Ramos (cell line): ENCODE measurements around the gene RAP1A.
"Not testable (repeated sequence)": the region's sequence is repeated elsewhere in the genome, so short reads cannot be mapped to it uniquely, and the experiment has no call there.

Experiments
- in situ Hi-C: fragments of 300-500 bp; cut with MboI; formaldehyde crosslinking; loops from one replicate; pipeline ENCODE4 v1.14.3; 2022; ENCODE audit warnings: low sequenced_read_pairs; ENCODE audit not compliant: unreplicated experiment

Gene RAP1A

GRCh38 chr1:111622166-111622565 is 2.6 kb downstream of the RAP1A start:
- in situ Hi-C loops = loop anchor here (25.0 kb wide), 1 partner anchor 410 kb away; the partner anchor contains the start of gene DENND2D

GRCh38 chr1:111624382-111624781 is 4.8 kb downstream of the RAP1A start:
- in situ Hi-C loops = loop anchor here (25.0 kb wide), 1 partner anchor 412 kb away; the partner anchor contains the start of gene DENND2D

- in situ Hi-C loops = no loop called here
Measured at GRCh38 chr1:111625276-111625675, 5.7 kb downstream of the RAP1A start.

GRCh38 chr1:111628153-111628552 is 8.6 kb downstream of the RAP1A start:
- in situ Hi-C loops = no loop called here

DNA sequence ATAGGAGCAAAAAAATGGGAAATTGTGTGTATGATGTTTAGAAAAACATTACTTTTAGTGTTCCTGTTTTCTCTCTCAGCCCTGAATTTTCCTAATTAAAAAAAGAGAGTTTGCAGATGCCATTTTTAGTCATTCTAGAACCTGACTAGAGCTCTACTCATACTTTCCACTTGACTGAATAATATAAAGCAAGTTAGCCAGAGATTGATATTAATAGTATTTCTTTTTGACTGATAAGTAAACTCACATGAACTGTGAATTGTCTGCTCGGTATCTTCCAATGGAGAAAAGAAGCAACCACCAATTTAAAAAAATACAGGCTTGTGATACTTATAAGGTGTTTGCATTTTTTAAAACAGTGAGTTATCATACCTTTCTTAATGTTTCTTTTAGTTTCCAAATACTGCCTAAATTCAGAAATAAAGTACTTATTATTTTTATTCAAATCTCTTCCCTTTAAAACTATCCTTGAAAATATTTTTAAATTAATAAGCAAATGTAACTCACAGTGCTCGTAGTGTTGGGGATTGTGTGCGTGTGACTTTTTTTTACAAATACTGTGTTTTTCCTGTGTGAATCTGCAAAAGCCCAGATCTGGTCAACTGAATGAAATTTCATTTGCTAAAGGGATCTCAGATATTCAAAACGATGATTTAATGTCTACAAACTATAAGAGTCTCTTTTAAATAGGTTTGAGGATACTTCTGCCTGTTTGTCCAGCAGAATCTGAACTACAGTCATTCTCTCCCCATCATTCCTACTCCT is 9.8 kb downstream of the RAP1A start:
- in situ Hi-C loops = no loop called here

DNA sequence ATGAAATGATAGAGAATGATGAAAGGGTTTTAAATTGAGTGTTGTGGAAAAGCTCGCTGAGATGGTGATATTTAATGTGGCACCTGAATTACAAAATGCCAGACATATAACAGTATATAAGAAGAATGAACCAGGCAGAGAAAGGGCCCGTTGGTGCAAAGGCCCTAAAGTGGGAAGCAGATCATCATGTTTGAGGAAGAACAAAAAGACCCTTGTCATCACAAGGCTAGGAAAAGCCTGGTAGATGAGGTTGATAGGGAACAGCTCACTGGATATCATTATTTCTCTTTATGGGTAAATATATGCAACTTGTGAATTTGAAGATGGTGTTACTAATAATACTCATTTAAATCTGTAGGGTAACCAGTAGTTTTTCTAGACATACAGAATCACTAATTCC is 11.0 kb downstream of the RAP1A start:
- in situ Hi-C loops = no loop called here

- in situ Hi-C loops = no loop called here
Measured at GRCh38 chr1:111631502-111631901, 11.9 kb downstream of the RAP1A start.

GRCh38 chr1:111632771-111633170 is 13.2 kb downstream of the RAP1A start:
- in situ Hi-C loops = not testable (repeated sequence)

GRCh38 chr1:111633736-111634247 is 14.2 kb downstream of the RAP1A start:
- in situ Hi-C loops = no loop called here

DNA sequence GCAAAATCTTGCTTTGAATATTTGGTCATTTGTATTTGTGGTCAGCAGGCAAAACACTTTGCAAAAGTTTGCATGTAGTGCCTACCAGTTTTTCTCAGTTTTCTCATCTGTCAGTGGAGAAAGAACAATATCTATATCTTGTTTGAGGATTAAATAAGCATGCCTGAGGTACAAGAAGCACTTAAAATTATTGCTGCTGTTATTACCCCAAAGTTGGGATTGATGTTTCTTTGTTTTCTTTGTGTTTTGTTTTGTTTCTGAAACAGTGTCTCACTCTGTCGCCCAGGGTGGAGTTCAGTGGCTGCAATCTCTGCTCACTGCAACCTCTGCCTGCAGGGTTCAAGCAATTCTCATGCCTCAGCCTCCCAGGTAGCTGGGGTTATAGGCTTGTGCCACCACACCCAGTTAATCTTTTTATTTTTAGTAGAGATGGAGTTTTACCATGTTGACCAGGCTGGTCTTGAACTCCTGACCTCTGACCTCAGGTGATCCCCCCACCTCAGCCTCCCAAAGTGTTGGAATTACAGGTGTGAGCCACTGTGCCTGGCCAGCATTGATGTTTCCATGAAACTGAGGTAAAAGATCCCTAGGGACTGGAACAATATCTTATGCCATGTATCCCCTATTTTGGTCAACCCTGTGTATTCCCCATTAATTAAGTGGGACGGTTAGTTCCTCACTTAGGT is 15.9 kb downstream of the RAP1A start:
- in situ Hi-C loops = no loop called here

- in situ Hi-C loops = no loop called here
Measured at GRCh38 chr1:111638320-111638719, 18.7 kb downstream of the RAP1A start.

DNA sequence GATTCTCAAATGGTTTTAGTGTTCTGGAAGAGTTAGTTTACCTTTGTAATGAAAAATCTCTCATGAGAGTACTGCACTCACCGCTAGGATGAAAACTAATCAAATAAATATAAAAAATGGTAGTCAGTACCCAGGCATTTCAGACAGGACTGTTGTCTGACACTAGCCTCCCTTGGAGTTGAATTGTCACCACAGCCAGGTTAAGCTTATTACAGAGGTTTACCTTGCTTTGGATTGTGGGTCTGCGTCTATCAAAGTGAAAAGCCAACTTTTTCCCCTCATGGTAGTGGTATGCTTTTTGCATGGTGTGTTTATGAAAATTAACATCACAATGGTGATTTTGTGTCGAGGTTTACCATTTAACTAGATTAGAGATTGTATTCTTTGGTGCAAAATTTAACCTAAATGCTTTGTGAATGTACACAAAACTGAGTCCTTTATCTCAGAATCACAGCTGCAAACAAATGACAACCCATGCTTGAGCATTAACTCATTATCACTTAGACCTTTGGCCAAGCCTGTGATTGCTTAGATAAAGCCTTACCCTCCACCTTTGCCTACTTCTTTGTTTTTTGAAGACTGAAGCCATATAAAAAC is 20.1 kb downstream of the RAP1A start:
- in situ Hi-C loops = no loop called here

- in situ Hi-C loops = no loop called here
Measured at GRCh38 chr1:111643097-111643496, 23.5 kb downstream of the RAP1A start.

GRCh38 chr1:111643696-111644095 is 24.1 kb downstream of the RAP1A start:
- in situ Hi-C loops = no loop called here

- in situ Hi-C loops = no loop called here
Measured at GRCh38 chr1:111644506-111644905, 24.9 kb downstream of the RAP1A start.

- in situ Hi-C loops = no loop called here
Measured at GRCh38 chr1:111647736-111648135, 28.1 kb downstream of the RAP1A start.

- in situ Hi-C loops = no loop called here
Measured at GRCh38 chr1:111648806-111649205, 29.2 kb downstream of the RAP1A start.

GRCh38 chr1:111649227-111649626 is 29.6 kb downstream of the RAP1A start:
- in situ Hi-C loops = no loop called here

GRCh38 chr1:111649648-111650047 is 30.1 kb downstream of the RAP1A start:
- in situ Hi-C loops = no loop called here

DNA sequence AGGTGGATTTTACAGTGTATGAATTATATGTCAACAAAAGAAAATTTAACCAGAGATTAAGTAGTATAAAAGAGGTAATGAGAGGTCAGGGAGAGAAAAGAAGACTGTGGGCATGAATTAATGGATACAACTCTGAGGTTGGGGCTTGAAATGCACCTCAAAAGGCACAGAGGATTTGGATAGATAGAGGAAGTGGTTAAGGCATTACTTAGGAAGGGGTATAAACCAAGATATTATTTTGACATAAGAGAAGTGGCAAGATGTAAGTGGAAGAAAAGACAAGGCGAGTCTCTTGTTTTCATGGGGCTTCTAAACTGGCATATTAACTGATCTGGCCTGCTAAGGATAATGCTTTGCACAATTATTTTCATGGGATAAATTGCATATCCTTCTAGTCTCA is 34.1 kb downstream of the RAP1A start:
- in situ Hi-C loops = no loop called here

DNA sequence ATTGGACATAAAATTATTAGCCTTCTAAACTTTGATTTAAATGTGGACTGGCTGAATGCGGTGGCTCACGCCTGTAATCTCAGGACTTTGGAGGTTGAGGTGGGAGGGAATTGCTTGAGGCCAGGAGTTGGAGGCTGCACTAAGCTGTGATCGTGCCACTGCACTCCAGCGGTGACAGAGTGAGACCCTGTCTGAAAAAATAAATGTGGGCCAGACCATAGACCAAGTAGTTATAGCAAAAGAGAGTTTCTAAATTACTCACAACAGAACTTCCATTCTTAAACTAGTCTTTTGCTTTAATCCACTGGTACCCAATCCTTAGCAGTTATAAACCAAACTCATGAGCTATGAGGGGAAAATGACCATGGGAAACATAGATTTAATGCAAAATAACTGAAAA is 35.2 kb downstream of the RAP1A start:
- in situ Hi-C loops = no loop called here
